Activated CD8-positive, alpha-beta T cell treated with anti-CD3 and anti-CD28 coated beads for 36 hours (primary cell): ENCODE results near the gene COX6B2. TPM values are rescaled to one million over a fixed set of nuclear protein-coding genes. Genes with fewer than 3 reads are reported as not detected.

ENCODE experiments used
- ATAC-seq: fragments of 200-7000 bp; cut with Tn5 transposase; one replicate; pipeline ENCODE4 v1.10.0; 2021; ENCODE audit warnings: mild to moderate bottlenecking, moderate library complexity
- CTCF ChIA-PET: fragments of 350-600 bp; sonication (Branson Sonifier 250); formaldehyde crosslinking; loops from one replicate; lab custom pipeline; 2021; ENCODE audit warnings: antibody characterized with exemption; lab: Charles Lee
- POLR2A ChIA-PET: fragments of 350-600 bp; sonication (Branson Sonifier 250); formaldehyde crosslinking; loops from one replicate; lab custom pipeline; 2021; ENCODE audit warnings: antibody characterized with exemption; lab: Charles Lee
- DNase-seq: peaks from one replicate; pipeline ENCODE4 v3.0.0-alpha.2; 2020
- H3K27ac Mint-ChIP-seq: one replicate; pipeline ENCODE4 v1.8.0; 2021; ENCODE audit warnings: mild to moderate bottlenecking, mixed read lengths
- H3K27me3 Mint-ChIP-seq: one replicate; pipeline ENCODE4 v1.8.0; 2021; ENCODE audit warnings: mixed read lengths
- H3K36me3 Mint-ChIP-seq: one replicate; pipeline ENCODE4 v1.8.0; 2021; ENCODE audit warnings: low read depth, mixed read lengths
- H3K4me1 Mint-ChIP-seq: one replicate; pipeline ENCODE4 v1.8.0; 2021; ENCODE audit warnings: low read depth, mixed read lengths
- H3K4me3 Mint-ChIP-seq: one replicate; pipeline ENCODE4 v1.8.0; 2021; ENCODE audit warnings: mild to moderate bottlenecking, moderate library complexity, mixed read lengths
- H3K9me3 Mint-ChIP-seq: one replicate; pipeline ENCODE4 v1.8.0; 2021; ENCODE audit warnings: mixed read lengths
- CTCF ChIP-seq: fragments of 200-600 bp; IDR thresholded peaks from one replicate; pipeline ENCODE4 v1.8.0; 2022; ENCODE audit warnings: antibody characterized with exemption, mild to moderate bottlenecking
- intact Hi-C: fragments of 100-400 bp; cut with micrococcal nuclease; formaldehyde crosslinking; loops from one replicate; pipeline ENCODE4 v1.10.0; 2022
- total RNA-seq, 2 experiments: library from RNA; stranded (reverse); gene quantifications; one replicate each; pipeline ENCODE4 v1.2.3, GENCODE V29; 2021

Gene COX6B2
- total RNA-seq, 2 experiments from 2014 or later, result not detected

GRCh38 chr19:55382013-55382412 is 27.5 kb upstream of the COX6B2 start:
- CTCF ChIA-PET, result interaction anchor here (1.3 to 3.7 kb wide), 2 partner anchors 80 to 90 kb away, joined by 6 to 33 read pairs; no protein-coding TSS in a partner anchor
- DNase-seq (no peak), ATAC-seq (no peak)
- H3K4me3 Mint-ChIP-seq, result peak overlapping the region; percentile 90
- intact Hi-C loops, result loop anchor here (5.0 kb wide), 1 partner anchor 80 kb away; no protein-coding TSS in a partner anchor
- H3K36me3 Mint-ChIP-seq, result peaks cover 28% of the 10 kb centered on the region
- POLR2A ChIA-PET, result interaction anchor here (3.4 to 10.2 kb wide), 3 partner anchors 10 to 122 kb away, joined by 25 to 217 read pairs (median 37); partner anchors contain the start of genes IL11, PPP6R1 and UBE2S
- H3K4me1 Mint-ChIP-seq, result peaks cover 21% of the 10 kb centered on the region
- H3K27ac Mint-ChIP-seq, result no peak overlapping the region
- H3K9me3 Mint-ChIP-seq, result no peaks in the 10 kb centered on the region
- TF ChIP-seq CTCF, result no peak
- H3K27me3 Mint-ChIP-seq, result no peaks in the 10 kb centered on the region

- TF ChIP-seq CTCF, result no peak
- peaks cover 3% of the 10 kb centered on the region for H3K27me3 Mint-ChIP-seq
- no peak overlapping the region for H3K4me3 Mint-ChIP-seq
- H3K4me1 Mint-ChIP-seq, result peaks cover 17% of the 10 kb centered on the region
- H3K9me3 Mint-ChIP-seq, result no peaks in the 10 kb centered on the region
- peak overlapping the region; percentile 34 for H3K27ac Mint-ChIP-seq
- no peak for DNase-seq
- no peak for ATAC-seq
- CTCF ChIA-PET, result no interaction called here
- POLR2A ChIA-PET, result interaction anchor here (1.5 kb wide), 1 partner anchor 10 kb away, joined by 4 read pairs; no protein-coding TSS in a partner anchor
- H3K36me3 Mint-ChIP-seq, result peaks cover 14% of the 10 kb centered on the region
- intact Hi-C loops, result no loop called here
Measured at GRCh38 chr19:55379174-55379573, 24.7 kb upstream of the COX6B2 start.

GRCh38 chr19:55377356-55378131 is 23.0 kb upstream of the COX6B2 start:
- intact Hi-C loops, result no loop called here
- POLR2A ChIA-PET, result interaction anchor here (0.6 to 1.5 kb wide), 3 partner anchors 12 to 121 kb away, joined by 3 to 4 read pairs (median 3); no protein-coding TSS in a partner anchor
- no peak for ATAC-seq

GRCh38 chr19:55376241-55376933 is 21.9 kb upstream of the COX6B2 start, which contains the start of gene TMEM190:
TMEM190 (plus strand) TSS chr19:55376826; CDS start chr19:55376854, 28 bp downstream.
- POLR2A ChIA-PET, result interaction anchor here (0.8 to 8.1 kb wide), 3 partner anchors 7 to 28 kb away, joined by 3 to 37 read pairs (median 3); partner anchors contain the start of gene TMEM238
- CTCF ChIA-PET, result interaction anchor here (0.6 kb wide), 1 partner anchor 36 kb away, joined by 3 read pairs; no protein-coding TSS in a partner anchor
- no peak within 1 kb of the TSS for H3K27ac Mint-ChIP-seq

More at GRCh38 chr19:55377356-55378131, 23.0 kb upstream of the COX6B2 start:
- Mint-ChIP-seq H3K27ac (no peak overlapping the region), H3K27me3 (peaks cover 8% of the 10 kb centered on the region), H3K36me3 (peaks cover 13% of the 10 kb centered on the region), H3K4me1 (peaks cover 13% of the 10 kb centered on the region), H3K4me3 (no peak overlapping the region), H3K9me3 (no peaks in the 10 kb centered on the region)
- CTCF ChIA-PET, result no interaction called here
- no peak for TF ChIP-seq CTCF
- no peak for DNase-seq

More at GRCh38 chr19:55376241-55376933, 21.9 kb upstream of the COX6B2 start, which contains the start of gene TMEM190:
- no peak for TF ChIP-seq CTCF
- peaks cover 3% of the 10 kb centered on the region for H3K36me3 Mint-ChIP-seq
- no peak within 1 kb of the TSS for H3K4me3 Mint-ChIP-seq
- ATAC-seq (no peak), DNase-seq (no peak)
- H3K9me3 Mint-ChIP-seq, result no peaks in the 10 kb centered on the region
- intact Hi-C loops, result no loop called here
- peaks cover 10% of the 10 kb centered on the region for H3K4me1 Mint-ChIP-seq
- peaks cover 20% of the 10 kb centered on the region for H3K27me3 Mint-ChIP-seq
